Stomach (tissue), 4 donors: ENCODE results near the gene FCHSD2.

Experiments used
- CTCF ChIP-seq, 7 experiments: fragments of 450-650 bp in 4 of 7; fragments of 200-600 bp in 3 of 7; sonication (generic) in 3 of 7; IDR thresholded peaks; one replicate each; pipeline ENCODE4 v1.5.1; 2016 to 2019; ENCODE audit warnings: antibody characterized with exemption in 7 of 7, control low read depth in 2 of 7, mild to moderate bottlenecking in 1 of 7
- EP300 ChIP-seq: sonication (generic); formaldehyde crosslinking; IDR thresholded peaks from one replicate; pipeline ENCODE4 v1.6.1; 2017; ENCODE audit warnings: antibody characterized with exemption
- POLR2A ChIP-seq, 4 donors: fragments of 450-650 bp; IDR thresholded peaks; one replicate each; pipeline ENCODE4 v1.6.1; 2016; ENCODE audit warnings: antibody characterized with exemption in 4 of 4, control low read depth in 2 of 4, mild to moderate bottlenecking in 1 of 4, moderate library complexity in 1 of 4
- POLR2AphosphoS5 ChIP-seq, 3 donors: sonication (generic); formaldehyde crosslinking; IDR thresholded peaks; one replicate each; pipeline ENCODE4 v1.6.1; 2016; ENCODE audit warnings: antibody characterized with exemption in 3 of 3

GRCh38 chr11:73190557-73190885 is 48.4 kb upstream of the FCHSD2 start:
- TF ChIP-seq CTCF (IDR thresholded peaks at IDR 0.05) (no peak), EP300 (no peak), POLR2A (IDR thresholded peaks at IDR 0.05) (no peak), POLR2AphosphoS5 (IDR thresholded peaks at IDR 0.05) (no peak)
